Hepatocyte (in vitro differentiated cells): ENCODE results near the gene NTRK1.

Source experiments
- CTCF ChIP-seq: fragments of 200-600 bp; sonication (generic); IDR thresholded peaks from 2 replicates; pipeline ENCODE4 v1.5.1; 2016; ENCODE audit warnings: antibody characterized with exemption, mild to moderate bottlenecking; ENCODE audit not compliant: poor library complexity
- EZH2 ChIP-seq: fragments of 200-600 bp; sonication (generic); IDR thresholded peaks from 2 replicates; pipeline ENCODE4 v1.6.1; 2016; ENCODE audit warnings: antibody characterized with exemption, mild to moderate bottlenecking, borderline replicate concordance
- EZH2phosphoT487 ChIP-seq: fragments of 200-600 bp; sonication (generic); IDR thresholded peaks from one replicate; pipeline ENCODE4 v1.6.1; 2018; ENCODE audit warnings: antibody characterized with exemption, mild to moderate bottlenecking, low read depth, moderate library complexity; ENCODE audit not compliant: unreplicated experiment, severe bottlenecking

GRCh38 chr1:156882543-156882942 is 21.9 kb downstream of the NTRK1 start:
- no peak for TF ChIP-seq CTCF
- no peak for TF ChIP-seq EZH2phosphoT487
- no peak for TF ChIP-seq EZH2
